HL-60 (cell line): ENCODE results near the gene FAM174C.

Experiments used
- CTCF ChIP-seq: IDR thresholded peaks from one replicate; pipeline ENCODE4 v1.5.1; 2011; ENCODE audit warnings: low read length, control low read depth, inconsistent platforms; ENCODE audit not compliant: insufficient read depth
- POLR2AphosphoS5 ChIP-seq: IDR thresholded peaks from 2 replicates; pipeline ENCODE4 v1.6.1; 2012; ENCODE audit warnings: low read depth
- SPI1 ChIP-seq: IDR thresholded peaks from 2 replicates; pipeline ENCODE4 v1.6.1; 2012; ENCODE audit warnings: low read depth, mild to moderate bottlenecking, borderline replicate concordance

GRCh38 chr19:1230783-1231489 is 44.4 kb upstream of the FAM174C start:
- TF ChIP-seq CTCF (no peak), SPI1 (no peak), POLR2AphosphoS5 (no peak)
